Measurements from ENCODE around the gene SIRT5.

SIRT5 gene

DNA sequence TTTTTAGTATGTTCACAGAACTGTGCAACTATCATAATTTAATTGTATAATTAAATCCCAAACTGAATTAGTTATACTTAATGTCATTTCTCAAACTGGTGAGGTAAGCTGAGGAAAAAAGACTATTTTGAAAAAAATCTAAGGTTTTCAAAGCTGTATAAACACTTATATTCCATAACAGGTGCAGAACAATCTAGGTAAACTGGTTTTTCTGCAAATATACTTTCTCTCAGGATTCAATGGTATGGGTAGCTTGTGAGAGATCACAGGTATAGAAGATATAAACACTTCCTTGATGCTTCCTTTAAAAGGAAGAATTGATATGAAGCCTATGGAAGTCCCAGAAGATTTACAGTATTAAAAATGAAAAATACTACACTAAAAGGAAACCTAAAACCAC lies 74.4 kb downstream of the SIRT5 start:
- Histone ChIP-seq H3K27me3 (ENCODE audit: low read depth, low read length) (no peaks in the 10 kb centered on the region), H3K4me3 (ENCODE audit: low read length) (no peak overlapping the region), H2AFZ (ENCODE audit: low read depth, low read length) (no peak overlapping the region), H4K20me1 (ENCODE audit: insufficient read depth, low read length) (no peaks in the 10 kb centered on the region), H3K27ac (ENCODE audit: low read length) (no peak overlapping the region), H3K36me3 (replicated peaks; ENCODE audit: low read depth, low read length) (no peaks in the 10 kb centered on the region), H3K4me2 (ENCODE audit: low read length) (no peak overlapping the region), H3K79me2 (ENCODE audit: low read length) (no peaks in the 10 kb centered on the region), H3K9me3 (ENCODE audit: insufficient read depth, low read length) (no peaks in the 10 kb centered on the region), H3K9ac (ENCODE audit: low read length) (no peak overlapping the region), H3K4me1 (ENCODE audit: low read length) (no peaks in the 10 kb centered on the region)
- no peak for TF ChIP-seq EZH2phosphoT487 (IDR thresholded peaks at IDR 0.05; ENCODE audit: low read depth)
- TF ChIP-seq, protein P1, sequence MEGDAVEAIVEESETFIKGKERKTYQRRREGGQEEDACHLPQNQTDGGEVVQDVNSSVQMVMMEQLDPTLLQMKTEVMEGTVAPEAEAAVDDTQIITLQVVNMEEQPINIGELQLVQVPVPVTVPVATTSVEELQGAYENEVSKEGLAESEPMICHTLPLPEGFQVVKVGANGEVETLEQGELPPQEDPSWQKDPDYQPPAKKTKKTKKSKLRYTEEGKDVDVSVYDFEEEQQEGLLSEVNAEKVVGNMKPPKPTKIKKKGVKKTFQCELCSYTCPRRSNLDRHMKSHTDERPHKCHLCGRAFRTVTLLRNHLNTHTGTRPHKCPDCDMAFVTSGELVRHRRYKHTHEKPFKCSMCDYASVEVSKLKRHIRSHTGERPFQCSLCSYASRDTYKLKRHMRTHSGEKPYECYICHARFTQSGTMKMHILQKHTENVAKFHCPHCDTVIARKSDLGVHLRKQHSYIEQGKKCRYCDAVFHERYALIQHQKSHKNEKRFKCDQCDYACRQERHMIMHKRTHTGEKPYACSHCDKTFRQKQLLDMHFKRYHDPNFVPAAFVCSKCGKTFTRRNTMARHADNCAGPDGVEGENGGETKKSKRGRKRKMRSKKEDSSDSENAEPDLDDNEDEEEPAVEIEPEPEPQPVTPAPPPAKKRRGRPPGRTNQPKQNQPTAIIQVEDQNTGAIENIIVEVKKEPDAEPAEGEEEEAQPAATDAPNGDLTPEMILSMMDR (IDR thresholded peaks at IDR 0.05; ENCODE audit: low read depth, low read length), result no peak

DNA sequence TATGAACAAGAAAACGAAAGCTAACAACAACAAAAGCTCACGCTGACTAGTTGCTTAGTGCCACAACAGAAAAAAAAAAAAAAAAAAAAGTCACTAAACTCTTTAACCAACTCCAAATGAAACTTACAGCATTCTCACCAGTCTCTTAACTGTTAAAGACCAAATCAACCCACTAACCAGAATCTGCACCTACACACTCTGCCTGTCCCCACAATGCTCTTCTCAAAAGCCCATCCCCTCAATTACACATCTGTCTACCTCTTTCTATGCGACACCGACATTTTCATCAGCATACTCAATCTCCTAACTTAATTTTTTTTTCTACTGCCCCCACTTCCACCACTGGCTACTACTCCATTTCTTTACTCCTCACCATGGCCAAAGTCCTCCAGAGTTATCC lies 75.0 kb downstream of the SIRT5 start:
- Histone ChIP-seq H3K4me1 (ENCODE audit: low read length) (no peaks in the 10 kb centered on the region), H3K27me3 (ENCODE audit: low read depth, low read length) (no peaks in the 10 kb centered on the region), H3K9ac (ENCODE audit: low read length) (no peak overlapping the region), H3K4me2 (ENCODE audit: low read length) (no peak overlapping the region), H2AFZ (ENCODE audit: low read depth, low read length) (no peak overlapping the region), H3K27ac (ENCODE audit: low read length) (no peak overlapping the region), H3K79me2 (ENCODE audit: low read length) (no peaks in the 10 kb centered on the region), H4K20me1 (ENCODE audit: insufficient read depth, low read length) (no peaks in the 10 kb centered on the region), H3K36me3 (replicated peaks; ENCODE audit: low read depth, low read length) (no peaks in the 10 kb centered on the region), H3K4me3 (ENCODE audit: low read length) (no peak overlapping the region), H3K9me3 (ENCODE audit: insufficient read depth, low read length) (no peaks in the 10 kb centered on the region)
- TF ChIP-seq, protein P1 (IDR thresholded peaks at IDR 0.05; ENCODE audit: low read depth, low read length), result no peak
- no peak for TF ChIP-seq EZH2phosphoT487 (IDR thresholded peaks at IDR 0.05; ENCODE audit: low read depth)

DNA sequence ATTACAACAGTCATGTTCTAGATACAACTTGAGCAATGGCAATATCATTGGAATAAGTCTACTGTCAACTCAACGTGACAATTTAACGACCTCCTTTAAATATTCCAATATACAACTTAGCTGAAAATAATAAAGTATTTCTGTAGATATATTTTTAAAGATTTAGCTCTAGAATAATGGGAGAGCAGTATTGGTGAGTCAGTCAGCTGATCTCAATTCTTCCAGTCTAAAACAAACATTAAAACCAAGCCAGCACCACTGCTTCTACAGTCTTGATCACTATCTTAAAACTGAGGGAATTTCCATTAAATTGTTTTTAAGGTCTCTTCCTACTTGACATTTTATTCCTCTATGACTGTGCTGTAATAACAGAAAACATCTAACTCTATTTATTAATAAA lies 78.9 kb downstream of the SIRT5 start:
- H3K27me3 ChIP-seq (ENCODE audit: low read depth, low read length), result no peaks in the 10 kb centered on the region
- TF ChIP-seq EZH2phosphoT487 (IDR thresholded peaks at IDR 0.05; ENCODE audit: low read depth), result no peak
- TF ChIP-seq, protein P1 (IDR thresholded peaks at IDR 0.05; ENCODE audit: low read depth, low read length), result no peak
- H3K9me3 ChIP-seq (ENCODE audit: insufficient read depth, low read length), result no peaks in the 10 kb centered on the region
- H3K79me2 ChIP-seq (ENCODE audit: low read length), result no peaks in the 10 kb centered on the region
- H3K9ac ChIP-seq (ENCODE audit: low read length), result no peak overlapping the region
- no peaks in the 10 kb centered on the region for H4K20me1 ChIP-seq (ENCODE audit: insufficient read depth, low read length)
- H3K4me3 ChIP-seq (ENCODE audit: low read length), result no peak overlapping the region
- H3K36me3 ChIP-seq (replicated peaks; ENCODE audit: low read depth, low read length), result no peaks in the 10 kb centered on the region
- no peak overlapping the region for H2AFZ ChIP-seq (ENCODE audit: low read depth, low read length)
- H3K27ac ChIP-seq (ENCODE audit: low read length), result no peak overlapping the region
- no peaks in the 10 kb centered on the region for H3K4me1 ChIP-seq (ENCODE audit: low read length)
- no peak overlapping the region for H3K4me2 ChIP-seq (ENCODE audit: low read length)

DNA sequence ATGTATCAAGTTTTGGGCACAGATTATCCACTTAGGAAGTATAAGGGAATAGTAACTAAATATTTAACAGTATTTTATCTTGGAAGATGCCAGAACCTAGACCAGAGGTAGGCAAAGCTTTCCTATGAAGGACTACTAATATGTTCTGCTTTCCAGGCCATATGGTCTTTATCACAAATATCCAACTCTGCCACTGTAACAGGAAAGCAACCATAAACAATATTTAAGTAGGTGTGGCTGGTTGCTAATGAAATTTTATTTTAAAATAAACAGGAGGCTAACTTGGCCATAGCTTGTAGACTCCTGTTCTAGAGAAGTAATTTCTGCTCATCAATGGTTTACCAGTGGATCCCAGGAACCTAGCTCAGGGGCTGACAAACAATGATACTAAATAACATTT lies 80.1 kb downstream of the SIRT5 start:
- H3K9me3 ChIP-seq (ENCODE audit: insufficient read depth, low read length), result no peaks in the 10 kb centered on the region
- no peak overlapping the region for H3K9ac ChIP-seq (ENCODE audit: low read length)
- TF ChIP-seq EZH2phosphoT487 (IDR thresholded peaks at IDR 0.05; ENCODE audit: low read depth), result no peak
- TF ChIP-seq, protein P1 (IDR thresholded peaks at IDR 0.05; ENCODE audit: low read depth, low read length), result no peak
- H3K27ac ChIP-seq (ENCODE audit: low read length), result no peak overlapping the region
- H3K27me3 ChIP-seq (ENCODE audit: low read depth, low read length), result no peaks in the 10 kb centered on the region
- no peak overlapping the region for H3K4me3 ChIP-seq (ENCODE audit: low read length)
- no peaks in the 10 kb centered on the region for H3K4me1 ChIP-seq (ENCODE audit: low read length)
- H2AFZ ChIP-seq (ENCODE audit: low read depth, low read length), result no peak overlapping the region
- H4K20me1 ChIP-seq (ENCODE audit: insufficient read depth, low read length), result no peaks in the 10 kb centered on the region
- H3K36me3 ChIP-seq (replicated peaks; ENCODE audit: low read depth, low read length), result no peaks in the 10 kb centered on the region
- peaks cover 5% of the 10 kb centered on the region; the same call in 1 of the 2 replicates for H3K79me2 ChIP-seq (ENCODE audit: low read length)
- no peak overlapping the region for H3K4me2 ChIP-seq (ENCODE audit: low read length)

Measured in OCI-LY3 (cell line).